ENCODE measurements around the gene FREM3. TPM values are rescaled to one million over a fixed set of nuclear protein-coding genes. Genes with fewer than 3 reads are reported as not detected.

FREM3 gene
- total RNA-seq, 1 experiment from 2014 or later: 0.15 TPM

- TF ChIP-seq AFF4 (CRISPR knock-in tag; IDR thresholded peaks at IDR 0.05; ENCODE audit: borderline replicate concordance): no peak
- TF ChIP-seq TEAD1 (CRISPR knock-in tag; IDR thresholded peaks at IDR 0.05): no peak
- no peak for TF ChIP-seq NR2C2 (CRISPR knock-in tag; IDR thresholded peaks at IDR 0.05)
- TF ChIP-seq NR3C1 (CRISPR knock-in tag; conservative IDR thresholded peaks at IDR 0.05; ENCODE audit: low read depth): no peak
- no peak for TF ChIP-seq JUN (CRISPR knock-in tag; IDR thresholded peaks at IDR 0.05)
- TF ChIP-seq HMGXB4 (CRISPR knock-in tag; IDR thresholded peaks at IDR 0.05): no peak
- no peak for TF ChIP-seq E2F5 (CRISPR knock-in tag; IDR thresholded peaks at IDR 0.05)
- TF ChIP-seq CBFB (CRISPR knock-in tag; IDR thresholded peaks at IDR 0.05; ENCODE audit: low read depth): no peak
- no peak for TF ChIP-seq ZBTB21 (CRISPR knock-in tag; IDR thresholded peaks at IDR 0.05; ENCODE audit: borderline replicate concordance)
- TF ChIP-seq ZNF512 (CRISPR knock-in tag; IDR thresholded peaks at IDR 0.05; ENCODE audit: borderline replicate concordance): no peak
- no peak for TF ChIP-seq NR1H2 (CRISPR knock-in tag; IDR thresholded peaks at IDR 0.05)
- TF ChIP-seq PRDM15 (CRISPR knock-in tag; IDR thresholded peaks at IDR 0.05): no peak
- TF ChIP-seq IRF2 (CRISPR knock-in tag; IDR thresholded peaks at IDR 0.05; ENCODE audit: borderline replicate concordance, low read depth): no peak
- TF ChIP-seq USF2 (CRISPR knock-in tag; IDR thresholded peaks at IDR 0.05): no peak
- TF ChIP-seq ZNF317 (CRISPR knock-in tag; IDR thresholded peaks at IDR 0.05; ENCODE audit: borderline replicate concordance, low read depth): no peak
- no peak for TF ChIP-seq ZNF416 (CRISPR knock-in tag; IDR thresholded peaks at IDR 0.05)
- ChIA-PET CTCF (interaction anchor here (1.1 kb wide), 1 partner anchor 59 kb away, joined by 3 read pairs; no protein-coding TSS in a partner anchor), POLR2A (no interaction called here)
- H3K9me3 Mint-ChIP-seq: peaks cover 4% of the 10 kb centered on the region; the same call in 1 of the 2 replicates
- H3K27ac Mint-ChIP-seq: no peak overlapping the region
- ATAC-seq (no peak), DNase-seq (ENCODE audit: low spot score) (no peak)
- H3K27me3 Mint-ChIP-seq (ENCODE audit: low read depth): no peaks in the 10 kb centered on the region
- H3K36me3 Mint-ChIP-seq: no peaks in the 10 kb centered on the region
- H3K4me1 Mint-ChIP-seq: no peaks in the 10 kb centered on the region
- no peak overlapping the region for H3K4me3 Mint-ChIP-seq
Observed at GRCh38 chr4:143617994-143618679, 82.3 kb downstream of the FREM3 start.
